ENCODE data around the gene ATP5MC2. TPM values are rescaled to one million over a fixed set of nuclear protein-coding genes. Genes with fewer than 3 reads are reported as not detected.

The ATP5MC2 gene
- total and polyA plus RNA-seq, 9 of the 15 experiments (the other 6 are each of a cell fraction or from before 2014, with no cell fraction given): 314 to 1,208 (median 468) TPM

DNA sequence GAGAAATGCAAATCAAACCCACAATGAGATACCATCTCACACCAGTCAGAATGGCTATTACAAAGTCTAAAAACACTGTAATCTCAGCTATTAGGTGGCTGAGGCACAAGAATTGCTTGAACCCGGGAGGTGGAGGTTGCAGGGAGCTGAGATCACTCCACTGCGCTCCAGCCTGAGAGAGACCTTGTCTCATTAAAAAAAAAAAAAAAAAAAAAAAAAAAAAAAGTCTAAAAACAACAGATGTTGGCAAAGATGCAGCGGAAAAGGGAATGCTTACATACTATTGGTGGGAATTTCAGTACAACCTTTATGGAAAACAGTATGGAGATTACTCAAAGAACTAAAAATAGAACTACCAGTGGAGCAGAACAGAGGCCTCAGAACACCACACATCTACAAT is 30.7 kb downstream of the ATP5MC2 start (continued):
- no peak for TF ChIP-seq ZNF280A (IDR thresholded peaks at IDR 0.05; ENCODE audit: low read depth, partially characterized antibody)
- no peak for TF ChIP-seq ZNF324 (CRISPR knock-in tag; IDR thresholded peaks at IDR 0.05)
- TF ChIP-seq ZNF316 (IDR thresholded peaks at IDR 0.05): no peak
- no peak for TF ChIP-seq FOXO4 (CRISPR knock-in tag; IDR thresholded peaks at IDR 0.05)
- no peak for TF ChIP-seq WHSC1 (IDR thresholded peaks at IDR 0.05; ENCODE audit: low read length)

DNA sequence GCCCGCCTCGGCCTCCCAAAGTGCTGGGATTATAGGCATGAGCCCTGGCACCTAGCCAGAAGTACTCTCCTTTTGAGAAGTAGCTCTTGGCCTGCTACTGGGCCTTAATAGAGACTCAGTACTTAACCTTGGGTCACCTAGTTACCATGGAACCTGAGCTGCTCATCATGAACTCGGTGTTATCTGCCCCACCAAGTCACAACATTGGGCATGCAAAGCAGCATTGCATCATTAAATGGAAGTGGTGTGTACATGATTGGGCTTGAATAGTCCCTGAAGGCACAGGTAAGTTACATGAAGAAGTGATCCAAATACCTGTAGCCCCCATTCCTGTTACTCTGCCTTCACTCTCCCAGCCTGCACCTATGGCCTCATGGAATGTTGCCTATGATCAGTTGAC is 31.8 kb downstream of the ATP5MC2 start:
- BruUV-seq (replicated peaks): no TSS peak
- POLR2A ChIA-PET: interaction anchor here (1.3 kb wide), 1 partner anchor 14 kb away, joined by 3 read pairs; no protein-coding TSS in a partner anchor
- H3K4me2 ChIP-seq (ENCODE audit: insufficient read depth, low read length): no peak overlapping the region
- no peaks in the 10 kb centered on the region for H3K9me3 ChIP-seq (replicated peaks; ENCODE audit: control insufficient read depth, insufficient read depth, low read depth, low read length)
- no peaks in the 10 kb centered on the region for H3K36me3 ChIP-seq (ENCODE audit: control insufficient read depth, insufficient read depth, low read length)
- H4K20me1 ChIP-seq (replicated peaks; ENCODE audit: control insufficient read depth, insufficient read depth, low read length): no peaks in the 10 kb centered on the region
- H3K4me1 ChIP-seq (replicated peaks in 1 of 2; ENCODE audit: control insufficient read depth in 2 of 2, insufficient read depth in 2 of 2, low read length in 2 of 2): no peaks in the 10 kb centered on the region; a peak in 3 of 5 replicates
- no peaks in the 10 kb centered on the region for H3K27me3 ChIP-seq (ENCODE audit: control insufficient read depth in 2 of 2, insufficient read depth in 2 of 2, low read length in 2 of 2)
- H3K9ac ChIP-seq (ENCODE audit: insufficient read depth in 1 of 2, low read depth in 2 of 2, low read length in 2 of 2): no peak overlapping the region
- no peak overlapping the region for H3K27ac ChIP-seq (ENCODE audit: extremely low read depth, low read depth, low read length)
- 38% methylated on average over 3 of the region's 3 CpGs for WGBS (ENCODE audit: insufficient coverage, low coverage, missing lambda C conversion rate)
- CTCF ChIA-PET (ENCODE audit: low intra/inter-chr PET ratio): no interaction called here
- no peak overlapping the region for H2AFZ ChIP-seq (ENCODE audit: low read depth, low read length)
- no peak for DNase-seq (ENCODE audit: extremely low read depth in 1 of 4, low spot score in 3 of 4)
- in situ Hi-C loops (cut with MboI): no loop called here
- intact Hi-C loops (cut with micrococcal nuclease): no loop called here
- H3K9me1 ChIP-seq (ENCODE audit: control insufficient read depth, insufficient read depth, low read length): no peaks in the 10 kb centered on the region
- no peak overlapping the region for H3K4me3 ChIP-seq
- peak; percentile 57 for ATAC-seq
- no peak for FAIRE-seq
- no peaks in the 10 kb centered on the region for H3K79me2 ChIP-seq (ENCODE audit: control insufficient read depth, insufficient read depth, low read length)
- TF ChIP-seq NFIX (CRISPR knock-in tag; IDR thresholded peaks at IDR 0.05; ENCODE audit: low read depth) (peak; percentile 29), ZZZ3 (IDR thresholded peaks at IDR 0.05) (no peak), SREBF1 (IDR thresholded peaks at IDR 0.05; ENCODE audit: borderline replicate concordance, low read depth, low read length) (no peak), HMG20B (CRISPR knock-in tag; IDR thresholded peaks at IDR 0.05) (no peak), ID3 (CRISPR knock-in tag; IDR thresholded peaks at IDR 0.05) (no peak), ID3 (tag; IDR thresholded peaks at IDR 0.05) (no peak), ZNF77 (CRISPR knock-in tag; IDR thresholded peaks at IDR 0.05) (no peak), ATF7 (IDR thresholded peaks at IDR 0.05) (0 out of 2 replicates have a peak, but pooled peaks have one; percentile 17), CEBPB (tag; IDR thresholded peaks at IDR 0.05) (peak; percentile 58; the same call in 1 of the 2 replicates), ZNF3 (CRISPR knock-in tag; IDR thresholded peaks at IDR 0.05) (no peak)
- TF ChIP-seq, protein P1, sequence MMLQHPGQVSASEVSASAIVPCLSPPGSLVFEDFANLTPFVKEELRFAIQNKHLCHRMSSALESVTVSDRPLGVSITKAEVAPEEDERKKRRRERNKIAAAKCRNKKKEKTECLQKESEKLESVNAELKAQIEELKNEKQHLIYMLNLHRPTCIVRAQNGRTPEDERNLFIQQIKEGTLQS (IDR thresholded peaks at IDR 0.05): peak; percentile 78
- TF ChIP-seq, protein P1 (CRISPR knock-in tag; conservative IDR thresholded peaks at IDR 0.05): no peak

All from K562 (cell line).